GM18868 (cell line): ENCODE measurements around the gene PAPSS2.
A peak's percentile ranks its signal among the peaks of the same experiment; 100 is the strongest.

Experiments used
- ATAC-seq: cut with Tn5 transposase; IDR thresholded peaks from one replicate; pipeline ENCODE4 v1.9.1; 2021; ENCODE audit warnings: mild to moderate bottlenecking, moderate library complexity; ENCODE audit not compliant: unreplicated experiment

The PAPSS2 gene

GRCh38 chr10:87771871-87772500 lies 112.3 kb downstream of the PAPSS2 start:
- ATAC-seq, result no peak

GRCh38 chr10:87775766-87776165 lies 116.1 kb downstream of the PAPSS2 start:
- ATAC-seq, result no peak

GRCh38 chr10:87776328-87776727 lies 116.7 kb downstream of the PAPSS2 start:
- no peak for ATAC-seq

GRCh38 chr10:87781545-87781944 lies 121.9 kb downstream of the PAPSS2 start:
- ATAC-seq, result no peak

- no peak for ATAC-seq
Observed at GRCh38 chr10:87782721-87783120, 123.0 kb downstream of the PAPSS2 start.

DNA sequence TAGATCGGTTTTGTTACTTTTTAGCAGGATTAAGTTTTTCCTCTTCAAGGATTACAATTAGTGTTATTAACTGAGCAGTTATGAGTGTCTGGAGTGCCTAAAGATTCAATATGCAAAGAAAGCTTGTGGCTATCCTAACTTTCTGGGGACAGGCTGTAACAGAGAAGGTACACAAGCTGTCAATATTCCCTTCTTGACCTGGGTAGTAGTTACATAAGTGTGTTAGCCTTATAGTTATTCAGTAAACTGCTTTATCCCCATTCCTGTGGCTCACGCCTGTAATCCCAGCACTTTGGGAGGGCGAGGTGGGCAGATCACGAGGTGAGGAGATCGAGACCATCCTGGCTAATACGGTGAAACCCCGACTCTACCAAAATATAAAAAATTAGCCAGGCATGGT lies 126.7 kb downstream of the PAPSS2 start:
- no peak for ATAC-seq

DNA sequence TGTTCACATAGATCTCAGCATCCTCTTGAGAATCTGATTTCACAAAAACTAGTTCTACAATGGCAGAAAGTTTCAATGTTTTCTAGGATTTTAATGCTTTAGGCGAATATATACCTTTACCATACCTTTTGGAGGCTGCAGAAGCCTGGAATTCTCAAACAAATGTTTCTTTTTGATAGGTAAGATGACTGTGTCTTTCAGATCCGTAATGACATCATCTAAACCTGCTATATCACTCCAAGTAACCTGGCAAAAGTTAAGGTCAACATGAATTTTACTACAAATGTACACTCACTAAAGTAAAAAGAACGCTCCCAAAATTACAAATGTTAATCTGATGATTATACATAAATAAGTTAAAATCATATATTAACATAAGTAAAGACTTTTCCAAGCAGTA lies 130.5 kb downstream of the PAPSS2 start:
- ATAC-seq, result no peak

DNA sequence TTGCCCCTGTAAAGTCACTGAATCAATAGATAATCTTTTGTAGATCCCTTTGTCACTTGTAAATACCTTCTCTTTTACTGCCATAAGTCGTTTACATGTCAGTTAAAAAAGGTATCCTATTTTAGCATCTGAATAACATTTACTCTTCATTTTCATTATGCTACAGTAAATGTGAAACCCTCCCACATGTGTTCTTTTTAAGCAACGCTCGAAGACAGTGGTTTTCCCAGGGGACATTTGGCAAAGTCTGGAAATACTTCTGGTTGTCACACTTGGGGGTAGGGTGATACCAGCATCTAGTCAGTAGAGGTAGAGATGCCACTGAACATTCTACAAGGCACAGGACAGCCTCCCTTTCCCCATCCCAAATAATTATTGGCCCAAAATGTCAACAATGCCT lies 134.6 kb downstream of the PAPSS2 start:
- peak; percentile 72 for ATAC-seq
